ENCODE data around the gene NPRL2.

The NPRL2 gene

GRCh38 chr3:50333744-50334328, 16.7 kb downstream of the NPRL2 start:
- H3K9ac ChIP-seq (ENCODE audit: low read length), result no peak overlapping the region
- H3K79me2 ChIP-seq (ENCODE audit: insufficient read depth, low read length), result peaks cover 42% of the 10 kb centered on the region
- no peak overlapping the region for H3K4me2 ChIP-seq (ENCODE audit: low read depth, low read length, poor library complexity, severe bottlenecking)
- H2AFZ ChIP-seq (ENCODE audit: low read depth, low read length, severe bottlenecking), result no peak overlapping the region
- H3K9me3 ChIP-seq (ENCODE audit: insufficient read depth, low read length), result no peaks in the 10 kb centered on the region
- H3F3A ChIP-seq (ENCODE audit: insufficient read depth), result peaks cover 14% of the 10 kb centered on the region; the same call in 1 of the 2 replicates
- no peak overlapping the region for H3K27ac ChIP-seq (ENCODE audit: low read depth, low read length)
- H3K4me3 ChIP-seq (ENCODE audit: insufficient read depth, low read length, poor library complexity, severe bottlenecking), result no peak overlapping the region
- no peaks in the 10 kb centered on the region for H3K9me2 ChIP-seq (replicated peaks; ENCODE audit: insufficient read depth, low read length)
- H3K36me3 ChIP-seq (ENCODE audit: low read length), result peaks cover 6% of the 10 kb centered on the region; the same call in 1 of the 2 replicates
- no peaks in the 10 kb centered on the region; the same call in 1 of the 2 replicates for H4K20me1 ChIP-seq (ENCODE audit: low read depth, low read length)
- H3K27me3 ChIP-seq (ENCODE audit: low read length), result no peaks in the 10 kb centered on the region
- TF ChIP-seq EZH2phosphoT487 (conservative IDR thresholded peaks at IDR 0.05; ENCODE audit: low read length), result no peak
- TF ChIP-seq, protein P1, sequence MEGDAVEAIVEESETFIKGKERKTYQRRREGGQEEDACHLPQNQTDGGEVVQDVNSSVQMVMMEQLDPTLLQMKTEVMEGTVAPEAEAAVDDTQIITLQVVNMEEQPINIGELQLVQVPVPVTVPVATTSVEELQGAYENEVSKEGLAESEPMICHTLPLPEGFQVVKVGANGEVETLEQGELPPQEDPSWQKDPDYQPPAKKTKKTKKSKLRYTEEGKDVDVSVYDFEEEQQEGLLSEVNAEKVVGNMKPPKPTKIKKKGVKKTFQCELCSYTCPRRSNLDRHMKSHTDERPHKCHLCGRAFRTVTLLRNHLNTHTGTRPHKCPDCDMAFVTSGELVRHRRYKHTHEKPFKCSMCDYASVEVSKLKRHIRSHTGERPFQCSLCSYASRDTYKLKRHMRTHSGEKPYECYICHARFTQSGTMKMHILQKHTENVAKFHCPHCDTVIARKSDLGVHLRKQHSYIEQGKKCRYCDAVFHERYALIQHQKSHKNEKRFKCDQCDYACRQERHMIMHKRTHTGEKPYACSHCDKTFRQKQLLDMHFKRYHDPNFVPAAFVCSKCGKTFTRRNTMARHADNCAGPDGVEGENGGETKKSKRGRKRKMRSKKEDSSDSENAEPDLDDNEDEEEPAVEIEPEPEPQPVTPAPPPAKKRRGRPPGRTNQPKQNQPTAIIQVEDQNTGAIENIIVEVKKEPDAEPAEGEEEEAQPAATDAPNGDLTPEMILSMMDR (IDR thresholded peaks at IDR 0.05; ENCODE audit: insufficient read depth, low read length, poor library complexity, severe bottlenecking), result no peak

DNA sequence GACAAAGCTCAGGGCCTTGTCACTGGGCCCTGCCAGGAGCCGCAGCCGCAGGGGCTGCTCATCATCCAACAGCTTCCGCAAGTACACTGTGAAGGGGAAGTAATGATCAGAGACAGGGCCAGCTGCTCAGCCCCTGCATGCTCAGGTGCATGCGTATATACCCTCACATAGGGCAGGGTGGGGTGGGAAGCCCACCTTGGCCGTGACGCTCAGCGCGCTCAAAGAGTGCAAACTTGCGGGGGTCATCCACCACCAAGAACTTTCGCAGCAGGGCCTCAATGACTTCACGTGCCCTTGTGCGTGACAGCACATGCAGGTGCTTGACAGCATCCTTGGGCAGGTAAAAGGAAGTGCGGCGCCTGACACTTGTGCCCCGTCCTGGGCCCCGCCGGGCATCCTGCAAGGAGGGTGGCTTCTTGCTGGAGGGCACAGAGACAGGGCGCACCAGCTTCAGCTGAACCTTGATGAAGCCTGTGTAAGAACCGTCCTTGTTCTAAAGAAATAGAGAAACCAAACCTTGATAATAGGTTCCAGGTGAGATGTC, 19.1 kb downstream of the NPRL2 start:
- Histone ChIP-seq H3K27me3 (ENCODE audit: low read length) (no peaks in the 10 kb centered on the region), H3K4me3 (ENCODE audit: insufficient read depth, low read length, poor library complexity, severe bottlenecking) (no peak overlapping the region), H4K20me1 (ENCODE audit: low read depth, low read length) (no peaks in the 10 kb centered on the region; the same call in 1 of the 2 replicates), H3K9ac (ENCODE audit: low read length) (no peak overlapping the region), H3K4me2 (ENCODE audit: low read depth, low read length, poor library complexity, severe bottlenecking) (no peak overlapping the region), H2AFZ (ENCODE audit: low read depth, low read length, severe bottlenecking) (no peak overlapping the region), H3K9me2 (replicated peaks; ENCODE audit: insufficient read depth, low read length) (no peaks in the 10 kb centered on the region), H3K27ac (ENCODE audit: low read depth, low read length) (no peak overlapping the region), H3K9me3 (ENCODE audit: insufficient read depth, low read length) (no peaks in the 10 kb centered on the region), H3K79me2 (ENCODE audit: insufficient read depth, low read length) (peaks cover 48% of the 10 kb centered on the region), H3K36me3 (ENCODE audit: low read length) (peaks cover 6% of the 10 kb centered on the region; the same call in 1 of the 2 replicates), H3F3A (ENCODE audit: insufficient read depth) (peaks cover 12% of the 10 kb centered on the region)
- TF ChIP-seq, protein P1 (IDR thresholded peaks at IDR 0.05; ENCODE audit: insufficient read depth, low read length, poor library complexity, severe bottlenecking), result no peak
- no peak for TF ChIP-seq EZH2phosphoT487 (conservative IDR thresholded peaks at IDR 0.05; ENCODE audit: low read length)

- Histone ChIP-seq H3F3A (ENCODE audit: insufficient read depth) (peaks cover 12% of the 10 kb centered on the region), H3K9ac (ENCODE audit: low read length) (no peak overlapping the region), H3K27me3 (ENCODE audit: low read length) (no peaks in the 10 kb centered on the region), H3K79me2 (ENCODE audit: insufficient read depth, low read length) (peaks cover 36% of the 10 kb centered on the region), H3K9me2 (replicated peaks; ENCODE audit: insufficient read depth, low read length) (no peaks in the 10 kb centered on the region), H4K20me1 (ENCODE audit: low read depth, low read length) (no peaks in the 10 kb centered on the region), H3K4me2 (ENCODE audit: low read depth, low read length, poor library complexity, severe bottlenecking) (no peak overlapping the region), H3K4me3 (ENCODE audit: insufficient read depth, low read length, poor library complexity, severe bottlenecking) (no peak overlapping the region), H3K36me3 (ENCODE audit: low read length) (peaks cover 6% of the 10 kb centered on the region; the same call in 1 of the 2 replicates), H3K9me3 (ENCODE audit: insufficient read depth, low read length) (no peaks in the 10 kb centered on the region), H3K27ac (ENCODE audit: low read depth, low read length) (no peak overlapping the region), H2AFZ (ENCODE audit: low read depth, low read length, severe bottlenecking) (no peak overlapping the region)
- TF ChIP-seq EZH2phosphoT487 (conservative IDR thresholded peaks at IDR 0.05; ENCODE audit: low read length), result no peak
- TF ChIP-seq, protein P1 (IDR thresholded peaks at IDR 0.05; ENCODE audit: insufficient read depth, low read length, poor library complexity, severe bottlenecking), result no peak
Measured at GRCh38 chr3:50330330-50330729, 20.2 kb downstream of the NPRL2 start.

Data from SU-DHL-6 (cell line).